ENCODE data around the gene LARP4. TPM values are rescaled to one million over a fixed set of nuclear protein-coding genes. Genes with fewer than 3 reads are reported as not detected.

LARP4 gene
- 10 to 100 TPM; 42.5 to 77.3 (median 50.0) TPM for total RNA-seq

GRCh38 chr12:50400638-50401499, at the start of gene LARP4:
TSS of gene LARP4 (plus strand) at chr12:50400885. CDS start at chr12:50401011, 126 bp downstream.
- no peaks in the 10 kb centered on the region for H3K27me3 ChIP-seq
- H3K9me3 ChIP-seq: no peaks in the 10 kb centered on the region
- intact Hi-C loops (cut with DNase I): no loop called here
- TF ChIP-seq CTCF (IDR thresholded peaks at IDR 0.05) (no peak), POLR2A (IDR thresholded peaks at IDR 0.05) (peak in 1 of 2 donors; percentile 94)
- peaks cover 0 to 10% of the 10 kb centered on the region in 2 donors for H3K4me1 ChIP-seq
- peak within 1 kb of the TSS; percentile 37 to 70 (median 41) for H3K4me3 ChIP-seq (replicated peaks in 1 of 3)
- H3K27ac ChIP-seq: peak within 1 kb of the TSS; percentile 90 to 95 (median 94)
- no peaks in the 10 kb centered on the region for H3K36me3 ChIP-seq
- DNase-seq: peak; percentile 91 to 92
- WGBS, 2 donors: 0 to 1% methylated on average over 44 to 48 of the region's 54 CpGs

GRCh38 chr12:50351120-50352043, 49.3 kb upstream of the LARP4 start:
- Histone ChIP-seq H3K27me3 (no peaks in the 10 kb centered on the region), H3K4me1 (no peaks in the 10 kb centered on the region), H3K36me3 (no peaks in the 10 kb centered on the region), H3K4me3 (replicated peaks in 1 of 3) (no peak overlapping the region), H3K9me3 (no peaks in the 10 kb centered on the region), H3K27ac (no peak overlapping the region)
- no peak for DNase-seq
- intact Hi-C loops (cut with DNase I): no loop called here
- WGBS, 2 donors: 82 to 91% methylated on average over 10 to 11 of the region's 11 CpGs
- TF ChIP-seq CTCF (IDR thresholded peaks at IDR 0.05) (no peak), POLR2A (IDR thresholded peaks at IDR 0.05) (no peak)

DNA sequence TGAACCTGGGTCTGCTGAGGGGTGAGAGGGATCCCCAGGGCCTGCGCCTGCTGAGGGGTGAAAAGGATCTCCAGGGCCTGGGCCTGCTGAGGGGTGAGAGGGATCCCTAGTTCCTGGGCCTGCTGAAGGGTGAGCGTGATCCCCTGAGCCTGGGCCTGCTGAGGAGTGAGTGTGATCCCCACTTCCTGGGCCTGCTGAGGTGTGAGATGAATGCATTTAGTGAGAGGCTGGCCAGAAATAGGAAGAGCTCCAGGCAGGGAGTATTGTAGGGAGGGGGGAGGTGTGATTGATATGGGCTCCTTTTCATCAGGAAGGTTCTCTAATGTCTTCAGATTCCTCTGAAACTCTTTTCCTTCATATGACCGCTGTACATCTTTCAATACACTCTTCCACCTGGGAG, 47.3 kb upstream of the LARP4 start:
- 97 to 100% methylated on average over 3 of the region's 3 CpGs for WGBS, 2 donors
- H3K27ac ChIP-seq: no peak overlapping the region
- TF ChIP-seq POLR2A (IDR thresholded peaks at IDR 0.05) (no peak), CTCF (IDR thresholded peaks at IDR 0.05) (no peak)
- H3K9me3 ChIP-seq: no peaks in the 10 kb centered on the region
- no peak for DNase-seq
- H3K27me3 ChIP-seq: no peaks in the 10 kb centered on the region
- intact Hi-C loops (cut with DNase I): no loop called here
- no peaks in the 10 kb centered on the region for H3K4me1 ChIP-seq
- H3K36me3 ChIP-seq: no peaks in the 10 kb centered on the region
- no peak overlapping the region for H3K4me3 ChIP-seq (replicated peaks in 1 of 3)

DNA sequence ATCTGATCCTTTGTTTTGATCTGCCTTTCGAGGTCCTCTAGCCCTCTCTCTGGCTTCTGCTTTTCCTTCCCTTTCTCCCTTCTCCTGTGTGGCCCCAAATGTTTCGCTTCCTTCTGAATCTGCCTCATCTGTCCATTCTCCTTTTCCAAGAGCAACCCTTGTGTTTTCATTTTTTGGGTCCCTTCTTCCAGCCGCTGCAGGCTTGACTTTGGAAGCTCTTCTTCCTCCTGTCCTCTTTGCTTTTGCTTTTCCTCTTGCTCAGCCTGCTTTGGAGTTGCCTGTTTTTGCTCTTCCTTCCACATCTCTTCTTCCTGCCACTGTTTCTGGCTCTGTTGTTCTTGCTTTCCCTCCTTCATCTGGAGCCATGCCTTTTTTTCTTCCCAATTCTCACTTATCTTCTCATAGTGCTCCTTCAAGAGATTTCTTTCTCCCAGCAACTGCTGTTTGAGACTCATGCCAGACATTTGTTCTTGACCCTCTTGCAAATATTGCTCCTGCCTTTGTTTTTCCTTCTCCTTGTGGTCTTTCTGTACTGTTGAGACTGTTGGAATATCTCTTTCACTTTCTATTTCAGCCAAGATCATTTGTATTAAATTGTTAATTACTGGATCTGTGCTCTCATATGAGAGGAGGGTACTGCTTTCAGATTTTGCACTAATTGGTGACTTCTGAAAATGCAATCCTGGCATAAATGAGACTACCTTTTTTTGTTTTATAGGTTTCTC, 46.7 kb upstream of the LARP4 start:
- DNase-seq: no peak
- 92 to 93% methylated on average over 3 of the region's 3 CpGs for WGBS, 2 donors
- no peaks in the 10 kb centered on the region for H3K27me3 ChIP-seq
- no peaks in the 10 kb centered on the region for H3K36me3 ChIP-seq
- H3K4me3 ChIP-seq (replicated peaks in 1 of 3): no peak overlapping the region
- H3K4me1 ChIP-seq: no peaks in the 10 kb centered on the region
- intact Hi-C loops (cut with DNase I): no loop called here
- no peaks in the 10 kb centered on the region for H3K9me3 ChIP-seq
- TF ChIP-seq POLR2A (IDR thresholded peaks at IDR 0.05): no peak
- H3K27ac ChIP-seq: peak overlapping the region in 1 of 3 donors; percentile 12

DNA sequence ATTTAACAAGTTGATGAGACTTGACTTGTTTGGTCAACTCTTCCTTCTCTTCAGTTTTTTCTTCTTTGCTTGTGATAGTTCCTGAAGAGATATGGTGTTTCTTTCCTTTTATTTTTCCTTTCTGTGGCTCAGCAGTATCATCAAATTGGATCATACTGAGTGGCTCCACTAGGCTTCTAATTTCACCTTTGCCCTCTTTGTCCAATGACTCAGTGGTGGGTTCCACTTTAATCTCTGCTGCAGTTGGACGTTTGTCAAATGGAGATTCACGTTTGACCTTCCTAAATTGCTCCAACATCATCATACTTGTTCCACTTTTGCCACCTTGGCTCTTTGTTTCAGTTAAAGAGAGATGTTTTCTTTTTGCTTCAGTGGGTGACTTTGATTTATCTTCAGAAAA, 45.8 kb upstream of the LARP4 start:
- no peak for DNase-seq
- no peaks in the 10 kb centered on the region for H3K4me1 ChIP-seq
- no peak overlapping the region for H3K4me3 ChIP-seq (replicated peaks in 1 of 3)
- intact Hi-C loops (cut with DNase I): no loop called here
- no peaks in the 10 kb centered on the region for H3K27me3 ChIP-seq
- no peaks in the 10 kb centered on the region for H3K36me3 ChIP-seq
- WGBS, 2 donors: 75 to 79% methylated on average over 2 of the region's 2 CpGs
- TF ChIP-seq POLR2A (IDR thresholded peaks at IDR 0.05) (no peak), CTCF (IDR thresholded peaks at IDR 0.05) (no peak)
- H3K9me3 ChIP-seq: no peaks in the 10 kb centered on the region
- H3K27ac ChIP-seq: no peak overlapping the region
